SKM-1 treated with dmso at 0.1 percent for 144 hours (cell line): ENCODE data around the gene CHCHD6.
A peak's percentile ranks its signal among the peaks of the same experiment; 100 is the strongest.

ENCODE experiments used
- DNase-seq: peaks from one replicate; lab custom pipeline; 2025; ENCODE audit not compliant: unreplicated experiment; lab: John Stamatoyannopoulos, UW

CHCHD6 gene

GRCh38 chr3:126668450-126669401 is 35.3 kb upstream of the CHCHD6 start:
- no peak for DNase-seq

GRCh38 chr3:126671521-126671920 is 32.5 kb upstream of the CHCHD6 start:
- DNase-seq = peak; percentile 43

- no peak for DNase-seq
These were observed 31.7 kb upstream of the CHCHD6 start for GRCh38 chr3:126672340-126672739.

- DNase-seq = no peak
These were observed 31.3 kb upstream of the CHCHD6 start for GRCh38 chr3:126672741-126673140.

- DNase-seq = no peak
These were observed 26.9 kb upstream of the CHCHD6 start for GRCh38 chr3:126676919-126677705.

GRCh38 chr3:126677862-126678503 is 26.1 kb upstream of the CHCHD6 start:
- DNase-seq = no peak

- no peak for DNase-seq
These were observed 25.2 kb upstream of the CHCHD6 start for GRCh38 chr3:126678693-126679317.

- DNase-seq = peak; percentile 48
These were observed 24.7 kb upstream of the CHCHD6 start for GRCh38 chr3:126679318-126679751.

GRCh38 chr3:126679831-126680666 is 24.0 kb upstream of the CHCHD6 start:
- DNase-seq = no peak

GRCh38 chr3:126680667-126681055 is 23.4 kb upstream of the CHCHD6 start:
- DNase-seq = no peak

GRCh38 chr3:126682009-126682408 is 22.0 kb upstream of the CHCHD6 start:
- DNase-seq = no peak

GRCh38 chr3:126683069-126683468 is 21.0 kb upstream of the CHCHD6 start:
- DNase-seq = no peak

GRCh38 chr3:126684218-126684751 is 19.8 kb upstream of the CHCHD6 start:
- DNase-seq = no peak

GRCh38 chr3:126685021-126685420 is 19.0 kb upstream of the CHCHD6 start:
- no peak for DNase-seq

- no peak for DNase-seq
These were observed 18.5 kb upstream of the CHCHD6 start for GRCh38 chr3:126685493-126685892.

- DNase-seq = no peak
These were observed 12.3 kb upstream of the CHCHD6 start for GRCh38 chr3:126691765-126692164.

- DNase-seq = no peak
These were observed 11.2 kb upstream of the CHCHD6 start for GRCh38 chr3:126692858-126693257.

- no peak for DNase-seq
These were observed 10.1 kb upstream of the CHCHD6 start for GRCh38 chr3:126693921-126694320.

GRCh38 chr3:126696701-126697267 is 7.3 kb upstream of the CHCHD6 start:
- DNase-seq = no peak
